OCI-M2 (cell line): Measurements from ENCODE around the gene SAMD1.

ENCODE experiments used
- DNase-seq: peaks from one replicate; lab custom pipeline; 2025; ENCODE audit not compliant: unreplicated experiment; lab: John Stamatoyannopoulos, UW

The SAMD1 gene

DNA sequence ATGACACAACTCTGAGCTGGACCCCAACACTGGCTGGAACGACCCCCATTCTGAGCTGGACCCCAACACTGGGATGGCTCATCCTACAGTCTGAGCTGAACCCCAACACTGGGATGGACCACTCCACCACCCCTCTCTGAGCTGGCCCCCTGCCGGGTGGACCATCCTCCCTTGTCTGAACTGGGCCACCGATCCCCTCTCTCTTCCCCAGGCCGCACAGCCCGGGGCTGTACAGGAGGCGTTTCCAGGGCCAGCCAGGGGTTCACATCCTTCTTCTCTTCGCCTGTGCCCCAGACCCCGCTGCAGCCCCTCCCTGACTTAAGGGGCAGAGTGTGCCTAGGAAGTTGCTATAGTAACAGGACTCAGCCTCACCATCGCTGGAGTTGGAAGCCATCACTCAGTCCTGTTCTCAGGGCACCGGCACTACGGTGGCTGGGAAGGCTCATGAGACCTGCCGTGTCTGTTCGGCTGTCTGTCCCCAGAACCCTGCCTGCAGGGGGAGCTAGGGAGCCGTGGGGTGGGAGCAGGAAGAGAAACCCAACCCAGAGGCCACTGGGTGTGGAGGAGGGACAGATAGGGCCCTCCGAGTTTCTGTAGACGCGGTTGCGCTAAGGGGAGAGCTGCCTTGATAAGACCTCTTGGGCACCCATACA, 23.3 kb upstream of the SAMD1 start:
- DNase-seq = no peak

DNA sequence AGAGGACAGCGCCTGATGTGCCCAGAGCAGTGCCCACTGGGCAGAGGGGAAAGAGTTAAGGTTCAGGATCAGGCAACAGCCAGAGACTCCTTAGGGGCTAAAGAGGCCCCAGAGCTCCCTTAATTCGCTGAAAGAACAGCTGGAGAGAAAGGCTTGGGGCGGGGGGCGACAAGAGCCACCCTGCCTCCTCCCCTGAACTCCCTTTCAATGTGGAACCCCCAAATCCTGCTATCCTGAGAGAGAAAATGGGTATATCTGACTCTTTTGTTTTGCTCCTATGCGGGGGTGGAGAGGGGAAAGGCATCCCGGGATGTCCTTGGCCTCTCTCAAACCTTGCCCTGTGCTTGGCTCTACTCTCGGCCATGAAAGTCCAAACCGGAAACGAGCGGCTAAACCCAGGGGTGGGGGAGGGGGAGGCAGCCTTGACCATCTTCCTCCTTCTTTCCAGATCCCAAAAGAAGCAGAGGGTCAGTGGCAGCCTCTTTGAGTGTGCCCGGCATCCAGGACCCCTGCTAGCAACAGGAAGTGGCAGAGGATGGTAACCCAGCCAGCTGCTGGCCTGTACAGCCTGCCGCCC, 22.3 kb upstream of the SAMD1 start:
- no peak for DNase-seq

DNA sequence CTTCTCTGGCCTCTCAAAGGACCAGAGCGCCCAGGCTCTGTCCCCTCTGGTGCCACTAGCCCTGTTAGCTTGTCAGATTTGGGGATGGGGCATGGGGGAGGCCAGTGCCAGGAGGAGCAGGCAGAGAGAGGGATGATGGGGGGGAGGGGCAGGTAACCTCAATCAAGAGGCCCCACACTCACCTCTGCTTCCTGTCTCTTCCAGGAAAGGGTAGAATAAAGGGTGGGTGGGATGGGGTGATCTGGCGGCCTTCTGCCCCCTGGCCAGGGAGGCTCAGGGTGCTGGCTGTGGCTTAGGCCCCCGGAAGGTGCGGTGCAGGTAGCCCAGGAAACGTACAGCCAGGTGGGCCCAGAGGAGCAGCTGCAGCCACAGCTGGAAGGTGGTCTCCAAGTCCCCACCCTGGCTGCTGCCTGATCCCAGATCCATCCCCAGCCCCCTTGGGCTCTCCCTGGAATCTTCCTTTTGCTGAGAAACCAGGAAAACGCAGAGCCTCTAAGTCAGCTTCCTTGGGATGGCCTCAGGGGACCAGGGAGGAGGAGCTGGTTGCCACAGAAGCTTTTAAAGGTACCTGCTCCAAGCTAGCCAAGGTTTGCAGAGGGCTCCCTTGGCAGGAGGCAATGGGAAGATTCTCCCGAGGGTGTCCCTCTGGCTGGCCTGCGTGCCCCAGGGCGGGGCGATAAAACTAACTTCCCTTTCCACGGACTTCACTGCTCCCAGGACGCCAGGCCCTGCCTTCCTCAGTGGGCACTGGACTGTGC, 21.7 kb upstream of the SAMD1 start:
- DNase-seq = no peak

DNA sequence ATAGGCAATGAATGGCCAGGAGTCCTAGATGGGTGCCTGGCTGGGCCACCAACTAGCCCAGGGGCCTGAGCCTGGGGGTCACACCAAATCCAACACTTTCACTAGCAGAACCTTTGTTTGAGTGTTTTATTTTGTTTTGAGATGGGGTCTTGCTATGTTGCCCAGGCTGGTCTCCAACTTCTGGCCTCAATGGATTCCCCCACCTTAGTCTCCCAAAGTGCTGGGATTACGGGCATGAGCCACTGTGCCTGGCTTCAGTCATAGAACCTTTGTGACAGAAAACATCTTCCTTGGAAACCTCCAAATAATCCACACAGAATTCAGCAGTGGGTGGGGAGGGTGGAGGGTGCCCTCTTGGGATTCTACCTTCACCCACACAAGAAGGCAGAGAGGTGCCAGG, 20.9 kb upstream of the SAMD1 start:
- no peak for DNase-seq

DNA sequence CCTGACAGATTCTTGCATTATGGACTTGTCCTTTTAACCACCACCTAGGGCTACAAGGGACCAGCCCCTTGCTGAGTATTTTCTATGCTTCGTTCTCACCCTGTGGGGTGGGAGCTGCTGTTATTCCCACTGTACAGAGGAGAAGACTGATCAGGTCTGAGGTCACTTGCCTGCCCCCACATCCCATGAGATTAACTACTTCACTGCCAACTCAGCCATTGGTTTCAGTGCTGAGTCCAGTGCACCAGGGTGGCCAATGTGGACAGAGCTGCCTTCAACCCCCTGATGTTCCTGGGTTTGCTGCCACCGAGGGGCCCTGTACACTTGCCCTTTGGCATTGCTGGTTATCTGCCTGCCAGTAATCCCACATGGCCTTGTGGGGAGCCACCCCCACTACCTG, 20.1 kb upstream of the SAMD1 start:
- no peak for DNase-seq

DNA sequence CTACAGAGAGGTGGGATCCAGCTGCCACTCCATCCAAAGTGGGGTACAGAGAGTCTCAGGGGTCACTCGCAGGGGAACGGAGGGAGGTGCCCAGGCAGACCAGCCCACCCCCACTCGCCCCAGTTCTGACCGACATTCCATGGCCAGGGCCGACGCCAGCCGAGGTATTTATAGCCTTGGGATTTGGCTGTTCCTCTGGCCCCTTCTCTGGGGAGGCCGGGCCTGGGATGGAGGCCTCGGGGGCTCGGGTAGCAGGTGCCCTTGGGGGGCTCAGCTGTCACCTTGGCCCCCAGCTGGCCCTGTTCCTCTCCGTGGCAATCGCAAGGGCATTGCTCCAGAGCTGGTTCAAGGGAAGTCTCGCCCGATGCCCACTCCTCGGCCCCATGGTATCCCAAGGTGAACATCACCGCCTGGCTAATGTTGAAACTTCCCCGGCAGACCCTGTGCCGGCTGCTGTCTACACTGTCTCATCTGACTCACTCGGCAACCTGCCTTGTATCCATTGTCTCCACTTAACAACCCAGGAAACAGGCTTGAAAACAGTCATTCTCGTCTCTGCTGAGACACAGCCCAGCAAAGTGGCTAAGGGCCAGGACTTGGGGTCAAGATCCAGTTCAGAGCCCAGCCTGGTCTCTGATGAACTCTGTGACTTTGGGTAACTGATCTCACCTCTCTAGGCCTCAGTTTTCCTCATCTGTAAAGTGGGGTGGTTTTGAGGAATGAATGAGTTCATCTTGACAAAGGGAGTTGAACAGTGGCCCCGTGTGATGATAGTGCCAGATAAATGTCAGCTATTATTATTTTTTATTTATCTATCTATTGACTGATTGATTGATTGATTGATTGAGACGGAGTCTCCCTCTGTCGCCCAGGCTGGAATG, 17.3 kb upstream of the SAMD1 start:
- no peak for DNase-seq

DNA sequence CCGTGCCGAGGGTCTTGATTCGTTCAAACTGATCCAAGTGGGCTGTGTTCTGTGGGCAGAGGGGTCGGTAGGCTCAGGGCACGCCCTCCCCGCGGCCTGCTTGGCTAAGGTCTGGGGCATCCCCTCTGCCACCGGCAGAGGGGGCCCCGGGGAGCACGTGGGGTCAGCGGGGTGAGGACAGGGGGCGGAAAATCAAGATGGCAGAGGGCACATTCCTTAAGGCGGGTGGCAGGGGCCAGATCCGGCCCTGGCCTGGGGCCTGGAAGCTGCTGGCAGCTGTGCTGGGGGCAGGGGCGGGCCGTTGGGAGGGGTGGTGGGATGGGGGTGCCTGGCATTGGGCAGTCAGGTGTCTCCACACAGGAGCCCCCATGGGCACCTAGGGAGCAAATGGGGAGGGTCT, 16.3 kb upstream of the SAMD1 start:
- DNase-seq = no peak

DNA sequence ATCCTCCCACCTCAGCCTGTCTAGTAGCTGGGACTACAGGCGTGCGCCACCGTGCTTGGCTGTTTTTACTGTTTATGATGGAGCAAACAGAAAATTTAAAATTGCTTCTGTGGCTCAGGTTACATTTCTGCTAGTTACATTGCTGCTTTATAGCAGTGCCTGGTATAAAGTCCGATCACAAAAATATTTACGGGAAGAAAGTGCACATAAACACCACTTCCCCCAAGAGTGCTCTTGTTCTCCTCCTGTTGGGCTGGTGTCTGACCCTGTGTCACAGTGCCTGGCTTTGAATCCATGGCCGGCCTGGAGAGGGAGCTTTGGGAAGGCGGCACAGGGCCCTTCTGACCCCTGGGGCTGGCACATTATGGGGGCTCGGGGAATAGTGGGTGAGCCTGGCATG, 15.1 kb upstream of the SAMD1 start:
- DNase-seq = no peak

DNA sequence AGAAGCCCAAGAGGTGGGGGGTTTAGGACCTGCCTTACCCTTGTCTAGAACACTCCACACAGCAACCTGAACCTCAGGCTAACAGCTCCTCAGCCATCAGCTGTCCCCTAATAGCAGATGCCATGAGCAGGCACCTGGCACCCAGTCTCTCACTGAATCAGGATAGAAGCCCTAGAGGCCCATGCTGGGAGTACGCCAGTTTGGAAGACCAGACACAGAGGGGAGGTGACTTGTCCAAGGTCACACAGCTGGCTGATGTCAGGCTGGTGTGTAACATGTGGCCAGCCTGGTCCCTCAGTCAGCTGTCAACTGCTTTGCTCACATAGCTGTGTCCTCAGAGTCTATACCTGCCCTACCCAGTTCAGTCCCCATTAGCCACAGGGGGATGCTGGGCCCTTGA, 12.8 kb upstream of the SAMD1 start:
- no peak for DNase-seq

DNA sequence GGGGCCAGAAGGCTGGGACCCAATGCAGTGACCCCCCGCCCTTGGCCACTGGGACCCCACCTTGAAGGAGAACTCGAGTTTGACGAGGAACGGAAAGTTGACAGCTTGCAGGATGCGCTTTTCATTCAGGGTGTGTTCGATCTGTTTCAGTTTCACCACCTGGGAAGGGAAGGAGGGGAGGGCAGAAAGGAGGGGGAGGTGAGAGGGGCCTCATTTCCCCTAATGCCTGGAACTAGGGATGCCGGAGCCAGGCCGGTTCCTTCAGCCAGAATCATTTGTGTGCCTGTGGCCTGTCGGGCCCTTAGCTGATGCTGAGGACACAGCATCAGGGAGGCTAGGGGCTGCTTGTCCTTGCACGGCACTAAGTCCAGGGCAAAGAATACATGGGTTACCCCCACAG, 12.2 kb upstream of the SAMD1 start:
- DNase-seq = no peak

DNA sequence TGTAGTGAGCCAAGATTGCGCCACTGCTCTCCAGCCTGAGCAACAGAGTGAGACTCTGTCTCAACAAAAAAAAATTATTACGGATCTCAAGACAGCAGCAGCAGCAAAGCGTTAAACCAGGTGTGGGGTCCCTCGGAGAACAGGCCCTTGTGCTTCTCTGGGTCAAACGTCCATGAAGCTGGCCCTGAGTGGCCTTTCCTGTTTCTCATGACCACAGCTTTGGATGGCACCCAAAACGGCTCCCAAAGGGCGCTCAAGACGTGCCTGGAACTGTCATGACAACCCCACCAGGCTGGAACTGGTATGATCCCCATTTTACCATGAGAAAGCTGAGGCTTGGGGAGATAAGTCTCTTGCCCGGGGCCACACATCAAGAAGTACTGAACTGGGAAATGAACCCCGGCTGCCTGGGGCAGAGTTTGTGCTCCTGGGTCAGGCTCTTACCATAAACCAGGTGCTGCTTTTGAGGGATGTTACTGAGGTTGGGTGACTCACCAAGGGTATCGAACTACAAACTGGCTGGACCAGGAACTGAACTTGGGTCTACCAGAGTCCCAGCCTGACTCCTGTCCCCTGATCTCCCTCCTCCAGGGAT, 11.6 kb upstream of the SAMD1 start:
- no peak for DNase-seq

DNA sequence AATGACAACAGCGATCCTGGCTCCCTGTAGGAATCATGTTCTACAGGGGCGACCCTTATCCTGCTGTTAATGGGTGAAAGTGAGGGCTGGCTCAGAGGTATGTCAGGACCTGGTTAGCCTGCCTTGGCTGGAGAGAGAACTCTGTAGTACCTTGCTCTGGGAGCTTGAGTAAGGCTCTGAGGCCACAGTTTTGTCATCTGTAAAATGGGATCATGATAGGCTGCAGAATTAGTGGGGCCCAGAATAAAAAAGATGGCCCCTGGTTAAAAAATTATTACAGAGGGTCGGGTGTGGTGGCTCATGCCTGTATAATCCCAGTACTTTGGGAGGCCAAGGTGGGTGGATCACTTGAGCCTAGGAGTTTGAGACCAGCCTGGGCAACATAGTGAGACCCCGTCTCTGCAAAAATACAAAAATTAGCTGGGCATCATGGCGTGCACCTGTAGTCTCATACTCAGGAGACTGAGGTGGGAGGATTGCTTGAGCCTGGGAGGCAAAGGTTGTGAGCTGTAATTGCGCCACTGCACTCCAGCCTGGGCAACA, 10.5 kb upstream of the SAMD1 start:
- DNase-seq = no peak

DNA sequence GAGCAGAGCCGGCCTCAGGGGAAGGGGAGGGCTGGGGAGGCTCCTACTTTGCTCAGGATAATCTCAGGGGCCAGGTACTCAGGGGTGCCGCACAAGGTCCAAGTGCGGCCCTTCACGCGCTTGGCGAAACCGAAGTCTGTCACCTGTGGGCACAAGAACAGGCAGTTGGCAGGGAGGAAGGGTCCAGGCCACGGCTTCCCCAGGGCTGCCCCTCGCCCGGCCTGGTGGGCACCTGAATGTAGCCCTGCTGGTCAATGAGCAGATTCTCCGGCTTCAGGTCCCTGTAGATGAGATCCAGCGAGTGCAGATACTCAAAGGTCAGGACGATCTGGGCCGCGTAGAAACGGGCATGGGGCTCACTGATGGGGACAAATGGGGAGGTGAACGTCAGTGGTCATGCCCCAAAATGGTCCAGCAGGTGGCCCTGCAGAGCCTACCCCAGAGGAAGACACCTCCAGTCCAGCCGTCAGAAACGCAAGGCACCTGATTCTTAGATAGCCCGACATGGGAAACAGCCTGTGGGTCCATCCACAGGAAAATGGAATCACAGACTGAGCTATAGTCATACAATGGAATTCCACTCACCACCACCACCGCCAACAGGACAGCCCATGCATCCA, 7.1 kb upstream of the SAMD1 start:
- no peak for DNase-seq

DNA sequence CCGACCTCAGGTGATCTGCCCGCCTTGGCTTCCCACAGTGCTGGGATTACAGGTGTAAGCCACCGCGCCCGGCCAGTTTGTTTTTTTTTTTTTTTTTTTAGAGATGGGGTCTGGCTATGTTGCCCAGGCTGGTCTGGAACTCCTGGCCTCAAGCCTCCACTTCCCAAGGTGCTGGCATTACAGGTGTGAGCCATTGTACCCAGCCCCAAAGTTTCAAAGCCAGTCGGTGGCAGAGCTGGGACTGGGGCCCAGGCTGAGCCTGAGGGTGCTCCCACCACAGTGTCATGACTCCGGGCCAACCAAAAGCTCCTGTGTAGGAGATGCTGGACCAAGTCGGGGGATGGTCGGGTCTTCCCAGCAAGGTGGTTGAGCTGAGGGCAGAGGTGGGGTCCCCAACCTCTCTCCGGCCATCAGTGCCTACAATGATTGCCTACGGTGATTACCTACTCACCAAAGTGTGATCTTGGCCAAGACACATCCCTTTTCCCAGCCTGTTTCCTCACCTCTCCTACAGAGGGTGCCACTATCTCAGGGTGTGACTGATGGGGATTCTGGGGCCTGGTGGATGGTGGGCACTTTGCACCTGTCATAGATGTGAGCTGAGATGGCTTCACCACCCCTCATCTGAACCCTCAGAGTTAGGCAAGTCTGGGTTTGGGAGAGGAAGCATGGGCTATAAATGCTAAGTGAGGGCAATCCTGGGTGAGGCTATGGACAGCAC, 5.9 kb upstream of the SAMD1 start:
- DNase-seq = no peak

DNA sequence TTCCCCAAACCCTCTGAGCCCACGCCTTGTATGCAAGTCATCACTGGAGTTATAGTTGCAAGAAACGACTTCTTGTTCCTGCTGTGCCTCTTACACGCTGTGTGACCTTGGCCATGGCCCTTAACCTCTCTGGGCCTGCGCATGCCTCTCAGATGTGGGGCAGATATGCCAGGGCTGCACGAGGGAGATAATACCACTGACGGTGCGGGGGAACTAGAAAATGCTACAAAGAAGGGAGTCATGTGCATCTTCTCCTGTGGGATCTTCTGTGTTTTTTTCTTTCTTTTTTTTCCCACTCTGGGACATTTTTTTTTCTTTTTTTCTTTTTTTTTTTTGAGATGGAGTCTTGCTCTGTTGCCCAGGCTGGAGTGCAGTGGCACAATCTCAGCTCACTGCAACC, 4.3 kb upstream of the SAMD1 start:
- no peak for DNase-seq

DNA sequence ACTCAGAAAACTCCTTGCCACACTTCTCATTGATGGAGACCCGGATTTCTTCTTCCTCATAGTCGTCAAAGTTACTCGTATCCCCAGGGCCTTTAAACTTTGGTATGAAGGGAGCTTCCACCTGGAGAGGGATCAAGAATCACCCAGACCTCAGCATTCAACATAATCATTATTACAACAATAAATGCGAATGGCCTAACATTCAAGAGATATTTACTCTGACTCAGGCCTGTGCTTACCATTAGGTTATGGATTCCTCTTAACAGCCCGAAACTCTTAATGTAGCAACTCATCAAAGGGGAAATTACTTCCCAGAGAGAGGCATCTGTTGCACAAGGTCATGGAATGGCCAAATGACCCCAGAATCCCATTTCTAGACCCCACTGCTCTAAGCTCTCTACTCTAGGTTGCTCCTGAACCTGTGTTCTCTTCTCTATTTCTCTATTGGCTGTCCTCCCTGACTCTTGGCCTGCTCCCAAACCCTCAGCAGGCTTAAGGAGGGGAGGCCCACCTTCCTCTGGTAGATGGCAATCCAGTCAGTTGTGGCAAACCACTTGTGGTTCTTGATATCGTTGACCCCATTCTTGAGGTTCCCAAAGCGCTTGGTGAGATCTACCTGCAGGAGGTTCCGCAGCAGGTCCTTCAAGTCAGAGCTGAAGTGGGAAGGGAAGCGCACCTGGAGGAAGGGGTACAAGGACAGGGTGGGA, 2.7 kb upstream of the SAMD1 start:
- DNase-seq = no peak

DNA sequence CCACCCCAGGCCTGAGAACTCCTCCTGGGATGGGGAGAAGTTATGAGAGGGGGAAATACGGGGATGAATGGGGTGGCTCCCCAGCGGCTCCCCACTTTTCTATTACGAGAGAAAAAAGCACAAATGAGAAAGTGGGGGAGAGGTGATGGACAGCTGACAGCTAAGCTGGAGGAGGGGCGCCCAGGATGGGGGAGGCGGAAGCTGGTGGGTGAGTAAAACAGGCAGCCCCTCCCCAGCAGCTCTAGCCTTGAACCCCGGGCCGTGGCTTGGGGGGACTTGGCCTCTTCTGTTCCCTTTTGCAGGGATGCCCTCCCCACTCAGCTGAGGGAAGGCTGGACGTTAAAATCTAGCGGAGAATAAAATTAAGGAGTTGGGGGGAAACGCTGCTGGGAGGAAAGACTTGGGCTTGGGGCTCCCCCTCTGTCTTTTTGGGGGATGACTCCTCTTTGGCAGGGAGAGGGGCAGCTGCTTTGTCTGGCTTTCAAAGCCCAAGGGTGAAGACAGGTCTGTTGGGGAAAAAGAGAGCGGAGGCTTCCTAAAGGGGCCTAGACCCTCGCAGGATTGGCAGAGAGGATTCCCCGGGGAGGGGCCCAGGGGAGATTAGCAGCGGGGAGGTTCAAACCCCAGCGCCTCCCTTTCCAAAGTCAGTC, 1.4 kb upstream of the SAMD1 start:
- DNase-seq = peak; percentile 59

DNA sequence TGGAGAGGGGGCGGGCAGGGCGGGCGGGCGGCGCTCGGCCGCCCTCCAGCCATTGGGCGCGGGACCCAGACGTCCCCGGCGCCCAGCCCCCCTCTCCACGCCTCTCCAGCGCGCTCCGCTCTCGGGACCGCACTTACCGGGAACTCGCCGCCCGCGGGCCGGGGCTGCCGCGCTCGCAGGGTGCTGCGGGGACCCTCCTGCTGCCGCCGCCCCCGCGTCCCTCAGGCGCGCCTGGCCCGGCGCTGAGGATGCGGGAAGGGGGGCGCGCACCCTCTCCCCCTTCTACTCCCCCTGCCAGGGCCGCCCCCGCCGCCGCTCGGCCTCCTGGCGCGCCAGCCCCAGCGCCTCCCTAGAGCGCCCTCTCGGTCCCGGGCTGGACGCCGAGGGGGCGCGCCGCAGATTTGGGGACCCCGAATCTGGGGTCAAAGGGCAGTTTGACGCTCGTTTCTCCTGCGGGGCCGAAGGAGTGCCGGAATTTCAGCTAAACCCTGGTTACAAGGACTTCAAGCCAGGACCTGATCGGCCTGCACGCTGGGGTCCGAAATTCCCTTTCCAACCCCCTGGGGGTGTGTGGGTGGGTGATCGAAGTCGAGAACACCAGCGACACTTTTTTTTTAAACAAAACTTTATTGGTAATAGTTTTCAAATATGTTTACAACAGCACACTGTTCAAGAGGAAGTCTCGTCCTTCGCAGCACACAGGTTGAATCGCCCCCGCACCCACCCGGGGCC, 696 bp upstream of the SAMD1 start:
- DNase-seq = peak; percentile 98
